Cardiac fibroblast (primary cell): ENCODE results near the gene KLHL17.

Source experiments
- DNase-seq, 2 donors: peaks; one replicate each; pipeline versions ENCODE4 v3.0.0 to v3.0.0-alpha.2; 2010; ENCODE audit warnings: low read depth in 2 of 2
- H3K4me3 ChIP-seq, 2 donors: replicated peaks in 1 of 2; 1 replicate in 1 of 2; 2 replicates in 1 of 2; pipeline ENCODE4 v1.5.1; 2011; ENCODE audit warnings: low read depth in 2 of 2, low read length in 2 of 2, mild to moderate bottlenecking in 2 of 2, moderate library complexity in 1 of 2
- CTCF ChIP-seq: IDR thresholded peaks from one replicate; pipeline ENCODE4 v1.5.1; 2011; ENCODE audit warnings: low read depth, mild to moderate bottlenecking, low read length, inconsistent platforms

The KLHL17 gene

DNA sequence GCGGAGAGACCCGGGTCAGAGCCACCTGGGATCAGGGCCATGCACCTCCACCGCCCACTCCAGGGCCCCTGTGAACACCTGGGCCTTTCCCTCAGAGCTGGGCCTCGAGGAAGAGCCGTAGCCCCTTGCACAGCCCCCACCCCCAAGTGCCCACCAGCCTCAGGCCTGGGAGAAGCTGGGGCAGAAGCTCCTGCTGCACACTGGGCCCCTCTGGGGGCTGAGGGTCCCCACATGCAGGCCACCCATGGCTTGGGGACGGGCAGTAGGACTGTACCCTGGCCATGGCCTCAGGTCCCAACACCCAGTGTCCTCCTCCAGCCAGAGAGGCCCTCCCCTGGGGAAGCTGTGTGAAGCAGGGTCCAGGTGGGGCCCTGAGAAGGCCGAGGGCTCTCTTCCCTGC, 7.8 kb upstream of the KLHL17 start:
- no peak for DNase-seq
- H3K4me3 ChIP-seq: no peak overlapping the region
- TF ChIP-seq CTCF: no peak

- no peak for TF ChIP-seq CTCF
- H3K4me3 ChIP-seq: no peak overlapping the region
- DNase-seq: no peak
These were observed 6.7 kb upstream of the KLHL17 start for GRCh38 chr1:953524-954320.

GRCh38 chr1:954927-955326, 5.5 kb upstream of the KLHL17 start:
- no peak for DNase-seq
- no peak for TF ChIP-seq CTCF
- H3K4me3 ChIP-seq: no peak overlapping the region

DNA sequence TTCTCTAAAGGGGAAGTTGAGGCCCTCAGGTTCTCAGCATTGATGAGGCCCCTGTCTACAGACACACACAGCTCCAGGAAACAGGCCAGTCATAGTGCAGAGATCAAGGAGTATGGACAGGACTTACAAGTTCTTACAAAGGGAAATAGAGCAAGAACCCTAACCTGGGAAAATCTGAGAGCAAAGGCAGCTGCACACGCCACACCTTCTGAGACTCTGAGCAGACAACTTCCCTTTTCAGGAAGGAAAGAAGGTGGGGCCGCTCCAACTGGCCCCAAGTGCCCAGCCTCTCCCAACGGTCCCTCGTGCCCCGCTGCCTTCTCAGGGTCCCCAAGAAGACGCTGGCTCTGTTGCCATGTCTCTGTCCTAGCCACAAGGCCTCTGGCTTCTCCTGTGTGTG, 4.9 kb upstream of the KLHL17 start:
- no peak for DNase-seq
- no peak overlapping the region for H3K4me3 ChIP-seq
- no peak for TF ChIP-seq CTCF

DNA sequence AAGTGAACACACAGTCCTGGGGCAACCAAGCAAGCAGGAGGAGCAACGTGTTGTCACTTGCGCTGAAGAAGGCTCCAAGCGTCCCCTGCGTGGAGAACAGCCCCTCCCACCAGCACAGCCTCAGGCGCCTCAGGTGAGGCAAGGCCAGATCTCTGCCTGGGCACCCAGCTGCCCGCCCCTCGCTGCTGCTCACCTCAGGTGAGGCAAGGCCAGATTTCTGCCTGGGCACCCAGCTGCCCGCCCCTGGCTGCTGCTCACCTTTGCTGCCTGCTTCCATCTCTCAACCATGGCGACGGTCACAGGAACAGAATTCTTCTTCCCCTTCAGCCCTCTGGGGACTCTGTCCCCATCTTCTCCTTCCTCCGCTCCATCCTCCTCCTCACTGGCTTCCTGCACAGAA, 3.7 kb upstream of the KLHL17 start:
- TF ChIP-seq CTCF: no peak
- H3K4me3 ChIP-seq: no peak overlapping the region
- no peak for DNase-seq

GRCh38 chr1:958823-959730, 1.3 kb upstream of the KLHL17 start, which contains the start of gene NOC2L:
Gene NOC2L, minus strand, starts transcription at chr1:959256. Its CDS starts 16 bp downstream, at chr1:959240.
- peak; percentile 89 to 91 for DNase-seq
- peak within 1 kb of the TSS; percentile 98 for H3K4me3 ChIP-seq
- no peak for TF ChIP-seq CTCF
